HCT116 (cell line): ENCODE results near the gene TUBB4B. TPM values are rescaled to one million over a fixed set of nuclear protein-coding genes. Genes with fewer than 3 reads are reported as not detected.

Experiments used
- ATAC-seq: fragments of 200-7000 bp; cut with Tn5 transposase; 2 replicates; pipeline ENCODE4 v1.9.1; 2020; ENCODE audit warnings: mild to moderate bottlenecking, moderate library complexity
- BruUV-seq: library from RNA; stranded (reverse); fragments of 400-500 nt; replicated peaks from 2 replicates; lab custom pipeline; 2021; lab: Mats Ljungman, UMichigan
- CTCF ChIA-PET: fragments of 300-600 bp; sonication (Branson Sonifier 250); formaldehyde crosslinking; loops from one replicate; lab custom pipeline; 2021; ENCODE audit warnings: antibody characterized with exemption; lab: Charles Lee
- POLR2A ChIA-PET: fragments of 300-600, 350-600 bp; sonication (Branson Sonifier 250); formaldehyde crosslinking; loops from one replicate; lab custom pipeline; 2021; ENCODE audit warnings: antibody characterized with exemption; lab: Charles Lee
- RAD21 ChIA-PET, 2 experiments: fragments of 300-600 bp; sonication (Branson Sonifier 250); formaldehyde crosslinking; loops; one replicate each; lab custom pipeline; 2023; ENCODE audit warnings: low total read pairs in 2 of 2; ENCODE audit not compliant: uncharacterized antibody in 2 of 2, unreplicated experiment in 2 of 2, low non-redundant PET in 1 of 2; lab: Charles Lee
- DNase-seq: peaks from one replicate; pipeline ENCODE4 v3.0.0-alpha.2; 2010; ENCODE audit warnings: low read depth, low spot score
- H2AFZ ChIP-seq: fragments of 200-600 bp; shearing (Covaris generic), sonication (generic); 2 replicates; pipeline ENCODE4 v1.6.1; 2017; ENCODE audit warnings: low read depth, mixed run types, mixed read lengths, antibody characterized with exemption, low read length; ENCODE audit not compliant: poor library complexity, severe bottlenecking
- H3K27ac ChIP-seq: 2 replicates; pipeline ENCODE4 v1.5.1; 2012; ENCODE audit warnings: low read depth, low read length
- H3K27me3 ChIP-seq: fragments of 200-600 bp; sonication (generic); 2 replicates; pipeline ENCODE4 v1.6.1; 2016; ENCODE audit warnings: mixed run types, low read length, mixed read lengths; ENCODE audit not compliant: insufficient read depth
- H3K36me3 ChIP-seq, 2 experiments: fragments of 200-500 bp in 1 of 2; fragments of 200-600 bp in 1 of 2; sonication (Bioruptor generic) in 1 of 2; sonication (generic) in 1 of 2; 2 replicates each; pipeline versions ENCODE4 v1.5.1 to v1.6.1; 2014 to 2016; ENCODE audit warnings: low read length in 2 of 2, inconsistent platforms in 1 of 2, mixed read lengths in 1 of 2, mixed run types in 1 of 2; ENCODE audit not compliant: insufficient read depth in 2 of 2, control insufficient read depth in 1 of 2
- H3K4me1 ChIP-seq, 2 experiments: fragments of 200-600 bp in 1 of 2; sonication (generic) in 1 of 2; 2 replicates each; pipeline versions ENCODE4 v1.5.1 to v1.6.1; 2012 to 2017; ENCODE audit warnings: low read length in 2 of 2, inconsistent platforms in 1 of 2, mild to moderate bottlenecking in 1 of 2, mixed read lengths in 1 of 2, mixed run types in 1 of 2, moderate library complexity in 1 of 2; ENCODE audit not compliant: insufficient read depth in 2 of 2, control insufficient read depth in 1 of 2
- H3K4me2 ChIP-seq: fragments of 200-600 bp; sonication (generic); 2 replicates; pipeline ENCODE4 v1.6.1; 2017; ENCODE audit warnings: mixed run types, low read length, mixed read lengths
- H3K4me3 ChIP-seq, 2 experiments: fragments of 200-600 bp in 1 of 2; sonication (generic) in 1 of 2; replicated peaks in 1 of 2; 2 replicates each; pipeline ENCODE4 v1.5.1; 2011 to 2016; ENCODE audit warnings: low read length in 2 of 2, control low read depth in 1 of 2, low read depth in 1 of 2, mild to moderate bottlenecking in 1 of 2, mixed read lengths in 1 of 2, mixed run types in 1 of 2
- H3K79me2 ChIP-seq: fragments of 200-600 bp; sonication (generic); 2 replicates; pipeline ENCODE4 v1.6.1; 2017; ENCODE audit warnings: mild to moderate bottlenecking, mixed run types, low read length, moderate library complexity, mixed read lengths; ENCODE audit not compliant: insufficient read depth
- H3K9ac ChIP-seq: fragments of 200-600 bp; sonication (generic); 2 replicates; pipeline ENCODE4 v1.6.1; 2016; ENCODE audit warnings: low read length, mixed read lengths
- H3K9me2 ChIP-seq: fragments of 200-600 bp; sonication (generic), shearing (Covaris generic); 2 replicates; pipeline ENCODE4 v1.6.1; 2017; ENCODE audit warnings: mixed run types, mild to moderate bottlenecking, moderate library complexity; ENCODE audit not compliant: insufficient read depth
- H3K9me3 ChIP-seq, 2 experiments: fragments of 200-500 bp in 1 of 2; fragments of 200-600 bp in 1 of 2; sonication (Bioruptor generic) in 1 of 2; sonication (generic) in 1 of 2; 2 replicates each; pipeline ENCODE4 v1.6.1; 2014 to 2017; ENCODE audit warnings: low read length in 2 of 2, mixed read lengths in 2 of 2, inconsistent platforms in 1 of 2, low read depth in 1 of 2, mild to moderate bottlenecking in 1 of 2, mixed run types in 1 of 2, moderate library complexity in 1 of 2; ENCODE audit not compliant: control insufficient read depth in 1 of 2, insufficient read depth in 1 of 2
- H4K20me1 ChIP-seq: fragments of 200-600 bp; sonication (generic), shearing (Covaris generic); 2 replicates; pipeline ENCODE4 v1.6.1; 2017; ENCODE audit warnings: mixed run types, mild to moderate bottlenecking, moderate library complexity; ENCODE audit not compliant: insufficient read depth
- CBX3 ChIP-seq: IDR thresholded peaks from 2 replicates; pipeline ENCODE4 v1.6.1; 2012; ENCODE audit warnings: low read depth
- CEBPB ChIP-seq: IDR thresholded peaks from 2 replicates; pipeline ENCODE4 v1.6.1; 2012; ENCODE audit warnings: low read depth
- EGR1 ChIP-seq: IDR thresholded peaks from 2 replicates; pipeline ENCODE4 v1.6.1; 2012; ENCODE audit warnings: low read depth
- ELF1 ChIP-seq: IDR thresholded peaks from 2 replicates; pipeline ENCODE4 v1.6.1; 2012; ENCODE audit warnings: low read depth, borderline replicate concordance
- EZH2phosphoT487 ChIP-seq: fragments of 200-600 bp; IDR thresholded peaks from 2 replicates; pipeline ENCODE4 v1.6.1; 2018; ENCODE audit warnings: antibody characterized with exemption, borderline replicate concordance
- JUND ChIP-seq: IDR thresholded peaks from 2 replicates; pipeline ENCODE4 v1.6.1; 2012
- POLR2AphosphoS5 ChIP-seq: IDR thresholded peaks from 2 replicates; pipeline ENCODE4 v1.6.1; 2011; ENCODE audit warnings: mild to moderate bottlenecking, low read depth, low read length, moderate library complexity
- SRF ChIP-seq: IDR thresholded peaks from 2 replicates; pipeline ENCODE4 v1.6.1; 2012; ENCODE audit warnings: low read depth
- TCF7L2 ChIP-seq: IDR thresholded peaks from 2 replicates; pipeline ENCODE4 v1.7.0; 2011; ENCODE audit warnings: borderline replicate concordance, inconsistent platforms; ENCODE audit not compliant: insufficient read depth, insufficient read length; ENCODE audit errors: extremely low read depth
- ZFX ChIP-seq: fragments of 450-650 bp; IDR thresholded peaks from 2 replicates; pipeline ENCODE4 v1.6.1; 2017
- intact Hi-C: fragments of 100-400 bp; cut with micrococcal nuclease; formaldehyde crosslinking; loops from 2 replicates; pipeline ENCODE4 v1.10.0; 2022
- total RNA-seq: library from RNA; stranded (reverse); gene quantifications from one replicate; pipeline ENCODE4 v1.2.1, GENCODE V29; 2021; ENCODE audit not compliant: unreplicated experiment

TUBB4B gene
- total RNA-seq, 1 experiment from 2014 or later, result 502 TPM

DNA sequence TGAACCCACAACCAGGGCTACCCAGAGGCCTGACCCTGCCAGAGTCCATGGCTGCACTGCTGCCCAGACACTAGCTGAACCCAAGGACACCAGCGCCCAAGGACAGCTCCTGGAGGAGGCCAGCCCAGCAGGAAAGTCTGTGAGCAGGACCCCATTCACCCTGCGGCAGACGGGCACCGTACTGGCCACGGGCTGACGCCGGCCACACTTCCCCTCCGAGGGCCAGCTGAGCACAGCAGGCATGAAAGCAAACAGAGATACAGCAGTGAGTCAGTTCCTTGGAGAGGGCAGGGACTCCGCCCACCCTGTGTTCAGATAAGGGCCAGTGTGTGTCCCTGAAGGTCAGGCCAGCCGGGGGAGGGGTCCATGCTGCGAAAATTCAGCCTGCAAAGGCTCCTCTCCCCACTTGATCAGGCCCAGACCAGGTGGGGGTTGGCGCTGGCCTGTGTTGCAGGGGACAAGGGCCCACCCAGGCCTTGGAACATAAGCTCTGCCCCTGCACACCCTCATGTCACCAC is 22.3 kb upstream of the TUBB4B start:
- Histone ChIP-seq H3K27me3 (no peaks in the 10 kb centered on the region), H3K4me3 (0 out of 4 replicates have a peak overlapping the region, but pooled peaks of 1 of the 2 experiments have one; percentile 16), H3K27ac (peak overlapping the region; percentile 94), H3K4me1 (peaks cover 28 to 59% of the 10 kb centered on the region in 2 experiments), H3K79me2 (no peaks in the 10 kb centered on the region), H2AFZ (no peak overlapping the region), H3K36me3 (no peaks in the 10 kb centered on the region), H3K4me2 (peak overlapping the region; percentile 77), H3K9me2 (no peaks in the 10 kb centered on the region)
- intact Hi-C loops, result no loop called here
- peak; percentile 12; the same call in 1 of the 2 replicates for ATAC-seq
- no TSS peak for BruUV-seq
- ChIA-PET RAD21 (interaction anchor here in 1 of 2 experiments (0.7 kb wide), 1 partner anchor 20 kb away, joined by 4 read pairs; no protein-coding TSS in a partner anchor), POLR2A (interaction anchor here (0.6 to 1.2 kb wide), 4 partner anchors 9 to 105 kb away, joined by 3 to 7 read pairs (median 3); partner anchors contain the start of genes RNF224, TPRN and TUBB4B)
- TF ChIP-seq POLR2AphosphoS5 (peak; percentile 44; the same call in 1 of the 2 replicates), TCF7L2 (peak; percentile 71), JUND (no peak)
- TF ChIP-seq, all 23 proteins: peak for 2
- Histone ChIP-seq H3K9me3 (no peaks in the 10 kb centered on the region), H4K20me1 (no peaks in the 10 kb centered on the region), H3K9ac (peak overlapping the region; percentile 46)
- CTCF ChIA-PET, result interaction anchor here (1.1 kb wide), 1 partner anchor 68 kb away, joined by 4 read pairs; no protein-coding TSS in a partner anchor
- no peak for DNase-seq

DNA sequence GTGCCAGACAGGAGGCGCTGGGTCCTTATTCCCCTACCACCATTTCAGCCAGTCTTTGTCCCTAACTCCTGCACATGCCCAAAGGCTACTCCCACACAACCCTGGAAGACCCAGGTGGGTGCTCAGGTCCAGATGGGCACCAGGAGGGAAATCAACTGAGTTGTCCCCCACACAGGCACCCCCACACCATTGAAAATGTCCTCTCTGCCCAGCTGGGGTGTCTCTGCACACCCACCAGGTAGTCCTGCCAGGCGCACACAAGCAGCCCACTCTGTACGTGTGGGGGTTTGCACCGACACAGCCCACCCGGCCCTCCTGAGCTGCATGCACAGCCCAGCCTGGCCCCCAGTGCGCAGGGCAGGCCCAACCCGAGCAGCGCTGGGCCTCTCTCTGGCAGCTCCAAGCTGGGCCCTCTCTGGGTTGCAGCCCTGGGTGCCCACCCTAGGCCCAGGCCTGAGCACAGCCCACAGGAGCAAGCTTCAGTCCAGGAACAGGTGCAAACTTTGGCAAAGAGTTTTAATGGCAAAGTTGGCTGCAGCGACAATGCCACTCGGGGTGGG is 21.2 kb upstream of the TUBB4B start:
- Histone ChIP-seq H3K9me3 (no peaks in the 10 kb centered on the region), H2AFZ (no peak overlapping the region), H3K4me1 (peaks cover 35 to 67% of the 10 kb centered on the region in 2 experiments), H3K27ac (peak overlapping the region; percentile 94; the same call in 1 of the 2 replicates), H3K4me3 (no peak overlapping the region), H3K27me3 (no peaks in the 10 kb centered on the region), H3K4me2 (0 out of 2 replicates have a peak overlapping the region, but pooled peaks have one; percentile 77), H3K9ac (no peak overlapping the region), H3K79me2 (no peaks in the 10 kb centered on the region), H3K9me2 (no peaks in the 10 kb centered on the region), H4K20me1 (no peaks in the 10 kb centered on the region), H3K36me3 (no peaks in the 10 kb centered on the region)
- intact Hi-C loops, result loop anchor here (10.0 kb wide), 1 partner anchor 435 kb away; no protein-coding TSS in a partner anchor
- no peak for TF ChIP-seq SRF
- no peak for TF ChIP-seq TCF7L2
- no peak for TF ChIP-seq ZFX
- no peak for TF ChIP-seq CBX3
- TF ChIP-seq CEBPB, result no peak
- TF ChIP-seq ELF1, result no peak
- no peak for TF ChIP-seq EZH2phosphoT487
- no peak for TF ChIP-seq EGR1
- RAD21 ChIA-PET, result no interaction called here
- no peak for ATAC-seq
- POLR2A ChIA-PET, result interaction anchor here (1.0 kb wide), 1 partner anchor 19 kb away, joined by 3 read pairs; the partner anchor contains the start of gene TPRN
- no peak for DNase-seq
- no TSS peak for BruUV-seq
- CTCF ChIA-PET, result interaction anchor here (1.1 kb wide), 1 partner anchor 69 kb away, joined by 4 read pairs; no protein-coding TSS in a partner anchor
